Measurements from ENCODE around the gene PPCDC.

Gene PPCDC, protein sequence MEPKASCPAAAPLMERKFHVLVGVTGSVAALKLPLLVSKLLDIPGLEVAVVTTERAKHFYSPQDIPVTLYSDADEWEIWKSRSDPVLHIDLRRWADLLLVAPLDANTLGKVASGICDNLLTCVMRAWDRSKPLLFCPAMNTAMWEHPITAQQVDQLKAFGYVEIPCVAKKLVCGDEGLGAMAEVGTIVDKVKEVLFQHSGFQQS

DNA sequence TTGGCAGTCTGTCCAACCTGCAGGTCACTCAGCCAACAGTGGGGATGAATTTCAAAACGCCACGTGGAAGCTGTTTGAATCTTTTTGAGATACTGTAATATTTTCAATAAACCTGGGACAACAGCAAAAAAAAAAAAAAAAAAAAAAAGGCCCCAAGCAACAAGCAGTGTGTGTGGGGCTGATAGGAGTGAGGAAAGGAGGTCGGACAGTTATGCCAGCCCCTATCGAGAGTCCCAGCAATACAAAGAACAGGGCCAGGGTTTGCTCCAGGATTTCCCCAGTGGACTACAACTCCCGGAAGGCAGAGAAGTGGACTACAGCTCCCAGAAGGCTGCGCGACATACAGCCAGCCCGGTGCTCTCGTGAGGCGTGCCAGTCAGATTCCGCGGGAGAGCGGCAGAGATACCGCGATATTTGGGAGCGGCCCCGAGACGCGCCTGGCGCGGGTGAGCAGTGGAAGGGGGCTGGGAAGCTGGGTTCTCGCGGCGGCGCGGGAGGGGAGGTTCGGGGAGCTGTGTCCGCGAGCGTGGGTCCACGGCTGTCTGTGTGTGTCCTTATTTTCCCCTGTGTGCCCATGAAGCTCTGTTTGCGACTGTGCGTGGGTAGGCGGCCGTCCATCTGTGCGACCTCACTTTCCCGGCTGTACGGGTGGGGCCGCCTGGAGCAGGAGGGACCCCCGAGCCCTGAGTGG lies at the start of gene PPCDC:
PPCDC (plus strand) TSS at position 410 of the 691 bp plus-strand sequence. CDS start 4,729 bp downstream, outside the sequence.
- ChIA-PET POLR2A (interaction anchor here (0.6 to 1.3 kb wide), 6 partner anchors 12 to 762 kb away, joined by 3 to 7 read pairs (median 5); no protein-coding TSS in a partner anchor), CTCF (interaction anchor here (1.3 to 10.7 kb wide), 5 partner anchors 12 to 183 kb away, joined by 3 to 167 read pairs (median 8); partner anchors contain the start of gene C15orf39)
- TF ChIP-seq, protein P1, sequence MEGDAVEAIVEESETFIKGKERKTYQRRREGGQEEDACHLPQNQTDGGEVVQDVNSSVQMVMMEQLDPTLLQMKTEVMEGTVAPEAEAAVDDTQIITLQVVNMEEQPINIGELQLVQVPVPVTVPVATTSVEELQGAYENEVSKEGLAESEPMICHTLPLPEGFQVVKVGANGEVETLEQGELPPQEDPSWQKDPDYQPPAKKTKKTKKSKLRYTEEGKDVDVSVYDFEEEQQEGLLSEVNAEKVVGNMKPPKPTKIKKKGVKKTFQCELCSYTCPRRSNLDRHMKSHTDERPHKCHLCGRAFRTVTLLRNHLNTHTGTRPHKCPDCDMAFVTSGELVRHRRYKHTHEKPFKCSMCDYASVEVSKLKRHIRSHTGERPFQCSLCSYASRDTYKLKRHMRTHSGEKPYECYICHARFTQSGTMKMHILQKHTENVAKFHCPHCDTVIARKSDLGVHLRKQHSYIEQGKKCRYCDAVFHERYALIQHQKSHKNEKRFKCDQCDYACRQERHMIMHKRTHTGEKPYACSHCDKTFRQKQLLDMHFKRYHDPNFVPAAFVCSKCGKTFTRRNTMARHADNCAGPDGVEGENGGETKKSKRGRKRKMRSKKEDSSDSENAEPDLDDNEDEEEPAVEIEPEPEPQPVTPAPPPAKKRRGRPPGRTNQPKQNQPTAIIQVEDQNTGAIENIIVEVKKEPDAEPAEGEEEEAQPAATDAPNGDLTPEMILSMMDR (IDR thresholded peaks at IDR 0.05; ENCODE audit: control extremely low read depth, extremely low read depth, low read depth, missing control alignments), result no peak
- DNase-seq (ENCODE audit: extremely low spot score), result peak; percentile 98

DNA sequence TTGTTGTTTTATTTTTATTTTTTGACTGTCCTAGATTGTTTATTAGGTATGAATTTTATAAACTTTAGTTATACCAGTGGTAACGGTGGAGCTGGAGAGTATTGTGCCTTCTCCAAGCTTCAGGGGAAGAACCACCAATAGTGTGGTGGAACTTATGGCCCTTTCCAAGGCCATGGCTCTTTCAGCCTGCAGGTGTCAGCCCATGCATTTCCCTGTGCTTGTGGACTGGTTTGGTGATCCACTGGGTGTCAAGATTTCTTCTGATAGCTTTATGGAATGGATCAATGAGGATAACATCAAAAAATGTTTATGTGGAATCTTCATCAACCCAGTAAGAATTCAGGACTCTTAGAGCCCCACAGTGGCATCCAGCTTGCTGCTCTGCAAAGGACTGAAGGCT lies 47.2 kb upstream of the PPCDC start:
- DNase-seq (ENCODE audit: extremely low spot score), result no peak
- CTCF ChIA-PET, result interaction anchor here (0.7 to 1.0 kb wide), 3 partner anchors 13 to 19 kb away, joined by 3 to 4 read pairs (median 3); partner anchors contain the start of gene SCAMP5
- TF ChIP-seq, protein P1 (IDR thresholded peaks at IDR 0.05; ENCODE audit: control extremely low read depth, extremely low read depth, low read depth, missing control alignments), result peak; percentile 31
- POLR2A ChIA-PET, result no interaction called here

DNA sequence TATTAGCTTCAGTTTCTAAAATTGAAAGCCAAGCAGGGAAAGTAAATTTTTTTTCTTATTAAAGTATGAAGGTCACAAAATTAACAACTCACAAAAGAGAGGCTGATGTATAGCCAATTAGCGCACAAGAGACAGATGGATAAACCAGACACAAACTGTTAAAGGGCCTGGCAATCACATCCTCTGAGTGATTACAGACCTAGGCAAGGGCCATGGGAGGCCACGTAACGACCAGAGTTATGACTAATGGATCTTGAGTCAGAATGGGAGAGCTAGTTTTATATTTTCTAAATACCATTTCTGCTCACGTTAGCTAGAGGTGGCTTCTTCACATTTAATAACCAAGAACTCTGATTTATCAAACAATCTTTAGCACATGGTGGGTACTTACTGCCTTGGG lies 45.8 kb upstream of the PPCDC start:
- ChIA-PET POLR2A (no interaction called here), CTCF (no interaction called here)
- no peak for DNase-seq (ENCODE audit: extremely low spot score)
- TF ChIP-seq, protein P1 (IDR thresholded peaks at IDR 0.05; ENCODE audit: control extremely low read depth, extremely low read depth, low read depth, missing control alignments), result no peak

DNA sequence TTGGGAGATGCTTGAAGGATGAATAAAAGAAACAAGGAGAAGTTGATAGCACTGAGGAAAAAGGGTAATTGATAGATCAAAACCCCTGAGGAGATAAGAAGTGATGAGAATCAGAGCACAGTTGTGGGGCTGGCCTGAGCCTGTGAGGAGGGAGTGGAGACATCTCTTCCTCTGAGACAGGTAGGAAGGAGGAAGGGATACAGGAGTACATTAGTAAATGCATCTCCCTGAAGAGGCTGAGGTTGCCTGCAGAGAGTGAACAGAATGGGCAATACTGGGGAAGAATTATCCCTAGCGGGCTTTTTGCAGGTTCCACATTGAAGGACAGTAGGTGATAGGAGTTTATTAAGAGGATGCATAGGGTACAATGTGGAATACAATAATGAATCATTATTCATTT lies 45.3 kb upstream of the PPCDC start:
- ChIA-PET POLR2A (no interaction called here), CTCF (no interaction called here)
- TF ChIP-seq, protein P1 (IDR thresholded peaks at IDR 0.05; ENCODE audit: control extremely low read depth, extremely low read depth, low read depth, missing control alignments), result no peak
- DNase-seq (ENCODE audit: extremely low spot score), result no peak

DNA sequence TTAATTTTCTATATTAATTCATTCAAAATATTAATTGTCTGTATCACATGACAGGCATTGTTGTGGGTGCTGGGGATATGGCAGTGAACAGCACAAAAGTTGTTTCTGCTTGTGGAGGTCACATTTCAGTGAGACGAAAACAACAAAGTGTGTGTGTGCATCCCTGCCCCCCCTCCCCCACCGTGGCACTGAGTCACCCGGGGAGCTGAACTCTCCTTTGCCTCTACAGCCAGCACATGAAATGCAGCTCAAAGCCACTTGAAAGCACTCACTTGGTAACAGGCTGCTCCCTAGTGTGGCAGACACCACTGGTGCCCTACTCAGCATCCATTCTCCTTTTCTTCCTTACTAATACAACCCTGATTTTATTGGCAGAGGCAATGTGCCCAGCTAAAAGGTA lies 44.9 kb upstream of the PPCDC start:
- DNase-seq (ENCODE audit: extremely low spot score), result no peak
- ChIA-PET CTCF (no interaction called here), POLR2A (no interaction called here)
- TF ChIP-seq, protein P1 (IDR thresholded peaks at IDR 0.05; ENCODE audit: control extremely low read depth, extremely low read depth, low read depth, missing control alignments), result no peak

DNA sequence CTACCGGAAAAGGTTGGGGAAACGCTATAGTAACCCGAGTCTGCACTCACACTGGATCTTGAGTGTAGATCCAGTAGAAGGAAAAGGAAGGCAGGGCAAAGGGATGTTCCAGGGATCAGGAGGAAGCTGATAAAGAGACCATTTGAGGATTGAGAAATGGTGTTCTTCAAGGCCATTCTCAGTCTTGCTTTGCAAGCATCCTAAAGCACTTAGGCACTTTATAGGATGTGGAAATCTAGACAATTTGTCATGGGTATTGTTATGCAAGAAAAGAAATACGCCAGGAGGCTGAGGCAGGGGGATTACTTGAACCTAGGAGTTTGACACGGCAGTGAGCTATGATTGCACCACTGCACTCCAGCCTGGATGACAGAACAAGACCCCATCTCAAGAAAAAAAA lies 41.2 kb upstream of the PPCDC start:
- CTCF ChIA-PET, result no interaction called here
- DNase-seq (ENCODE audit: extremely low spot score), result no peak
- POLR2A ChIA-PET, result no interaction called here
- TF ChIP-seq, protein P1 (IDR thresholded peaks at IDR 0.05; ENCODE audit: control extremely low read depth, extremely low read depth, low read depth, missing control alignments), result no peak

Data from GM10248 (cell line).